GM19467 (cell line): ENCODE data around the gene MYH14.
"Not testable (repeated sequence)": the region's sequence is repeated elsewhere in the genome, so short reads cannot be mapped to it uniquely, and the experiment has no call there.

ENCODE experiments used
- ATAC-seq: cut with Tn5 transposase; IDR thresholded peaks from one replicate; pipeline ENCODE4 v1.9.1; 2021; ENCODE audit warnings: mild to moderate bottlenecking, moderate library complexity; ENCODE audit not compliant: unreplicated experiment

The MYH14 gene

DNA sequence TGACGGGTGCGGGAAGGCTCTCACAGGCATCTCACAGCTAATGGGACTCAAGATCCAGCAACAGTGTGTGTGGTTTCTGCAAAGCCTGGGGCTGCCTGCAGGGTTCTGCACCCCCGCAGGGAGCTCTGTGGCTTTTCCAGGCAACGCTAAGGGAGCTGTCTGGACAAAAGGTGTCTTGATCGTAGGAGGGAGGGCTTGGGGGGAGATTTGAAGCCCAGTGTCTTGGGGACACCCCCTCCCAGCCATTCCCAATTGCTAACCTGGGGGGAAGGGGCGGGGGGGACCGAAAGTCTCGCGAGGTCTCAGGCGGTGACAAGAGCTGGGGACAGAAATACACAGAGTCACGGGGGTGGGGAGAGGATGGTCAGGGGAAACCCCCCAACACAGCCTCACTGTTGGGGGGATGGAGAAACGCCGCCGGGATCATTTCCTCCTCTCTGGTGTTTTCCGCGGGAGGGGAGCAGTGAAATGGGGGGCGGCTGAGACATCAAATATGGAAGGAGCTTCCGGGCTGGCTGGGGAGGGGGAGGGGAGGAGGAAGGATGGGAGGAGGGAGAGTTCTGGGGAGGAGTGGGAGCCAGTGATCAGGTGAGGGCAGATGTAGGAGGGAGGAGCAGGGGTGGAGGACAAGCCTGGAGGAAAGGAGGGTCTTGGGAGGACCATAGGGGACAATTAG lies 112.5 kb downstream of the MYH14 start:
- ATAC-seq: no peak

DNA sequence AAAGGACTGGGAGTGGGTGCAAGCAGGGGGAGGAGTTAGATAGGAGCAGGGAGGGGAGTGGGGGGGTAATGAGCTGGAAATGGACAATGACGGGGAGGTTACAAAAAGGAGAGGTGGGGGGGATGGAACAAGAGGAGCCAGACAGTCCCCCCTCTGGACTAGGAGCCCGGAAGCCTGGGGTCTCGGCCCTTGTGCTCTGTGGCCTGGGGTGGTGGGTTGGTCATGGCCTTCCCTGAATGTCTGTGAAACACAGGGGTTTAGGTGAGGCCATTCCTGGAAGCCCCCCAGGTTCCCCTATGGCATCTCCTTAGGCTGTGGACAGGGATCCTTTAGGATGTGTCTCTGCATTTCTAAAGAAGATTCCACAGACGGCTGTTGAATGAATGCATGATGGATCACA lies 113.7 kb downstream of the MYH14 start:
- ATAC-seq: no peak

DNA sequence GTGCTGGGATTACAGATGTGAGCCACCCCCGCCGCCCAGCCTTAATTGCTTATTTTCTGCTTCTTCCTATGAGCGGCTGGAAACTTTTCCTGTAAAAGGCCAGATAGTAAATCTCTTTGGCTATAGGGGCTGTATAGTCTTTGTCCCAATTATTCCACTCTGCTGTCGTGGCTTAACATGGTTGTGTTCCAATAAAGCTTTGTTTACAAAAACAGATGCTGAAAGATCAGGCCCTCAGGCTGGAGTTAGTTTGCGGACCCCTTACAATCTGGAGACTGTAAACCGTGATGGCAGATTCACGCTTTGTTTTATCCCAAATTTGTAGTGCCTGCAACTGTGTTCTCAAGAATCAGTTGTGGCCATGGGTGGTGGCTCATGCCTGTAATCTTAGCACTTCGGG lies 115.0 kb downstream of the MYH14 start:
- ATAC-seq: no peak

DNA sequence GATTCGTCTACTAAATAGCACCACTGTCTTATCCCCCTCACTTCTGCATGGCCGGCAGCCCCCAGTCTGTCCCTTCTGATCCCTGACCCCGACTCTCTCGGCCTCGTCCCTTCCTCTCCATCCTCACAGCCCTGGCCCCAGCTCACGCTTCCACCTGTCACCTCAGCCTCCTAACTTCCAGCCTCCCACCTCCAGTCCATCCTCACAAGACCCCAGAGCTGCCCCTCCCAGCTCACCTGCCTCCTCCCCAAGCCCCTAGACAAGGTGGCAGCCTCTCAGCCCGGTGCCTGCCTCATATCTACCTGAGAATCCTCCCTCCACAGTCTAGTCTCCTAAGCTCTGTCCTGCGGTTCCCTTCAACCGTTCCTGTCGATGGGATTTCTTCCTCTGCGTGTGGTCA lies 115.7 kb downstream of the MYH14 start:
- ATAC-seq: no peak

DNA sequence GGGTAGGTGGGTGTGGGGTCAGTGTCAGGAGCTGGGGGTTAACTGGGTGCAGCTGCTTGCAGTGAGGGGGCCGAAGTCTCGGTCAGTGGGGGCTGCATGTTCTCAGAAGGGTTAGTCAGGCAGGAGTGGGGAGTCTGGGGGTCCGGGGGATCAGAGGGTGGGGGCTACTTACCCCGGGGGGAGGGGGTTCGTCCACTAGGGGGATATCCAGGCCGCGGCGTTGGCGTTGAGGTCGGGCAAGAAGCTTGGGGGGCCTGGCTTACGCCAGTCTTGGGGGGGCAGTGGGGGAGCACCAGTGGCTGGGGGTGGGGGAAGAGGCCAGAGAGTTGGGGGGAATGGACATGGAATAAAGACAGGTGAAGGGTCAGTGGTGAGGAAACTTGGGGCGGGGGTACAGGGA lies 116.6 kb downstream of the MYH14 start:
- no peak for ATAC-seq

DNA sequence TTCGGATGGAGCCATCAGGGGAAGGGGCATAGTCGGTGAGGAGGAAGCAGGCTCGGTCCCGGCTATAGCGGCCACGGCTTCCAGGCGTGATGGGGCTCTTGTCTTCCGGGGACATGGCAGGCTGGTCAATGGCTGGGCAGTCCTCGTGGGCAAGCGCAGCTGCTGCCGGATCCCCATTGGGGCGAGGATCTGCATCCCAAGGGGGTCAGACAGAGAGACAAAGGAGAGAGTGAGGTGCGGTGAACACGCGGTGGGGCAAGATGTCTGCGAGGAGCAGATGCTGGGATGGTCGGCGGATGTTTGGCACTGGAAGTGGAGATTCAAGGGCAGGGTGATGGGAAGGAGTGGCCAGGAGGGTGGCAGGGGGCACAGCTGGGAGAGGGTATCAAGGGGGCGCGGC lies 117.2 kb downstream of the MYH14 start:
- ATAC-seq: no peak

DNA sequence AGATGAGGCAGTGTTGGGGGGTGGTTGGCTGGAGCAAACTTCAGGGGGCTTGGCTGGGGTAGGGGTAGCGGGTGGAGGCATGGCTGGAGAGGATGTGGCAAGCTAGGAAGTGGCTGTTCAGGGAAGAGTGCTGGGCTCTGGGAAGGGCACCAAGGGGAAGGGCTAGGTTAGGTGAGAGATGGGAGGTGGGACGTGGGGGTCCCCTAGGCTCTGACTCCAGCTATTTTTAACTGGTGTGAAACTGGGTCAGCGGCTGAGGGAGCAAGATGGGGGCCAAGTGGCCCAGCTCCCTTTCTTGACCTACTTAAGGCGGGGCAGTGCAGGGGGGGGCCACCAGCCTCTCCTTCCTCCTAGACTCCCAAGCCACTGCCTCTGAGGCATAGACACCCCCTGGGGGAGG lies 118.4 kb downstream of the MYH14 start:
- no peak for ATAC-seq

DNA sequence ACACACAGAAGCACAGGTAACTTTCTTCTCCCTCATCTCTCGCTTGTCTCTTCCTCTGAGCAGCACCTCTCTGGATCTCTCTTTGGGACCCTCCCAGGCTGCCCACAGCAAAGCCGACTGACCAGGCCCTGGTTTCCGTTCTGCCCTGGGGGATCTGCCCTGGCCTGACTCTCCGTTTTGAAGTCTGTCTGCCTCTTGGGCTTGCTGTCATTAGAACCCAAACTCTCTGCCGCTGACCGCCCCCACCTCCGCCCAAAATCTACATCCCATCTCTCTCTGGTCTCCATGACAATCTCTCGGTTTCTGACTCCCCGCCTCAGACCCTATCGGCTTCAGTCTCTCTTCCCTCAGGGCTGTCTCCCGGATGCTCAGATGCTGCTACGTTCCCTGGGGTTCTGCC lies 118.8 kb downstream of the MYH14 start:
- no peak for ATAC-seq

DNA sequence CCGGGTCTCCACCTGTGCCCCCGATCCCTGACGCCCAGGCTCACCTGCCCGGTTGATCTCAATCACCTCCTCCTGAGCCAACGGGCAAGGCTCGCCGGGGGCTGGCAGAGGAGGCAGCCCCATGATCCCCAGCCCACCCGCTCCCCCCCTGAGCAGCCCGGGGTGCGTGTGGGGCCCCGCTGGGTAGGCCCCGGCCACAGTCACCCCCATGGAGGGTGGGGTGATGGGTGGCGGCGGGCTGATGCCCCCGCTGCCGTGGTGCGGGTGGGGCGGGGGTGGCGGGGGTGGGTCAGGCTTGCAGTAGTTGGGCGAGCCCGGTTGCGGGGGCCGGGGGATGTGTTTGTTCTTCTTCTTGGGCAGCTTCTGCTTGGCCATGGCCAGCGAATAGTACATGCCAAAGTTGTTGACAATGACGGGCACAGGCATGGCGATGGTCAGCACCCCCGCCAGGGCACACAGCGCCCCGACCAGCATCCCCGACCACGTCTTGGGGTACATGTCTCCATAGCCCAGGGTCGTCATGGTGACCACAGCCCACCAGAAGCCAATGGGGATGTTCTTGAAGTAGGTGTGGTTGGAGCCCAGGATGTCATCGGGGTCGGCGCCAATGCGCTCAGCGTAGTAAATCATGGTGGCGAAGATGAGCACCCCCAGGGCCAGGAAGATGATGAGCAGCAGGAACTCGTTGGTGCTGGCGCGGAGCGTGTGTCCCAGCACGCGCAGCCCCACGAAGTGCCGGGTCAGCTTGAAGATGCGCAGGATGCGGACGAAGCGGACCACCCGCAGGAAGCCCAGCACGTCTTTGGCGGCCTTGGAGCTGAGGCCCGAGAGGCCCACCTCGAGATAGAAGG lies 119.7 kb downstream of the MYH14 start:
- ATAC-seq: no peak

DNA sequence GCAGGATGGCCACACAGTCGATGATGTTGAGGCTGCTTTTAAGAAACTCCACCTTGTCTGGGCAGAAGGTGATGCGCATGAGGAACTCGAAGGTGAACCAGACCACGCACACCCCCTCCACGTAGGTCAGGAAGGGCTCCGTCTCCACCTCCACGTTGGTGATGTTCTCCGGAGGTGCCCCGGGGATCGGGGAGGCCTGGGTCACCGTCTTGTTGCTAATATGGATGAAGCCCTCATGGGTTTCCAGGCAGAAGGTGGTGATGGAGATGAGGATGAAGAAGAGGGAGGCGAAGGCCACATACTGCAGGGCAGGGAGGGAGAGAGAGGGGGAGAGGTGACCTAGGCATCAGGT lies 120.3 kb downstream of the MYH14 start:
- no peak for ATAC-seq

DNA sequence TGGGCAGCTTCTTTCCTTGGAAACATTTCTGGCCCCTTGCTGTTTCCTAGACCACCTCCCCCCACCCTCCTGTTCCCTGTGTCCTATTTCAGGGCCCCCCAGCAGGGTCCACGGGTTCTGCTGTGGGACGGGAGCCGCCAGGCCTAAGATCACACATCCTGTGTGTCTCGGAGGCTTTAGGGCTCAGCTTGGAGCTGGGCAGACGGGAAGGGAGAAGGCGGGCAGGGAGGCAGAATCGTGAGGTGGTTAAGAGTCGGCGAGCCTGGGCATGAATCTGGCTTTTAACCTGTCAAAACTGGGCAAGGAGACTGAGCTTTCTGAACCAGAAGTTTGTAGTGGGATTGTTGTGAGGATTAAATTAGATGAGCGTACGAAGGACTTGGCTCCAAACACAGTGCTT lies 120.9 kb downstream of the MYH14 start:
- ATAC-seq: no peak

DNA sequence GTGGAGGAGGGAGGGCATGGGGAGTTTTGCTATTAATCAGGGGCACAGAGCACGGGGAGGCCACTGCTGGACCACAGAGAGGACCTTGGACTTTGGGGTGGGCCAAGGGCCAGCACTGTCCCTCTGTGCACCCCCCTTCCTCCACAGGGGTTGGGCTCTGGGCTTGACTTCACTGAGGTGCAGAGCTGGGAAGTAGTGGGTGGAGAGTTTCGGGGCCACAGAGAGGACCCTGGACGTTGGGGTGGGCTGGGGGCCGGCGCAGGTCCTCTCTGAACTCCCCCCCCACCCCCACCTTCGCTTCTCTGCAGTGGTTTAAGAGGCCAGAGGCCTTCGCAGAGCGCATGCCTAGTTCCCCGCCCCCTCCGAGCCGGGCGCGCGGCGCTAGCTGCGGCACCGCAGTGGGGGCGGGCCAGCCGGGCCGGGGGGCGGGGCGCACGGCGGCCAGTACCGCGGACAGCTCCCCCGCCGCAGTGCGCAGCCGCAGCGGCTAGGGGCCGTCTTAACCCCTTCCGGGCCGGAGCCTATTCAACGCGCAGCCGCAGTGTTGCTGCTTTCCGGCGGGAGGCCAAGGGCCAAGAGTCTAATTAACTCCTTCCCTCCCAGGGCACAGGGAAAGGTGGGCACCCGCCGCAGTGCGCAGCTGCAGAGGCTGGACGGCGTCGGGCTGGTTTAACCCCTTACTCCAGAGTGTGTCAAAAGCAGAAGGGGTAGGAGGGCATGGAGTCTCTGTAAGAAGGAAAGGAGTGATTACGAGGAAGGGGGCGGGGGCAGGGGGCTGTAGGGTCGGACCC lies 122.1 kb downstream of the MYH14 start:
- no peak for ATAC-seq

DNA sequence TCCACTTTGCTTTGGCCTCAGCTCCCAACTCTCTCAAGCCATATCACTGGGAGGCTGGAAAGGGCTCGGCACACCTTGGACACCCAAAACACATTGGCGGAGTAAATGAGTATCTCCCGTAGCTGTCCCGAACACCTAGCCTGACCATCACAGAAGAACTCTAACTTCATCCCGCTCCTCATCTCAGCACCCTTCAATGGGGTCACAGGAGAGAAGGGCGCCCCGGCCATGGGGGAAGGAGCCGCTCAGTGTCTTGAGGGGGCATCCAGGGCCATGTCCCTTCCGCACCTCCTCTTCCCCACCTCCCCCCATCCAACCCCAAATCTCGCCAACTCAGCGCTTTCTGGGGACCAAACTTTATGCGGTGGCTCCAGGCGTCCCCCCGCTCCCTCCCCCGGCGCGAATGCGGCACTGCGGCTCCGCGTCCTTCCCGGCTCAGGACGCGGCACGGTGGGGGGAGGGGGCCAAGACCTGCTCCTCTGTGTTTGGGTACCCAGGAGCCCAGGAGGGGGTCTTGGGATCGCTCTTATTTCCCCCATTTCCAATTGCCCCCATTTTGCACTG lies 122.8 kb downstream of the MYH14 start:
- ATAC-seq: no peak

DNA sequence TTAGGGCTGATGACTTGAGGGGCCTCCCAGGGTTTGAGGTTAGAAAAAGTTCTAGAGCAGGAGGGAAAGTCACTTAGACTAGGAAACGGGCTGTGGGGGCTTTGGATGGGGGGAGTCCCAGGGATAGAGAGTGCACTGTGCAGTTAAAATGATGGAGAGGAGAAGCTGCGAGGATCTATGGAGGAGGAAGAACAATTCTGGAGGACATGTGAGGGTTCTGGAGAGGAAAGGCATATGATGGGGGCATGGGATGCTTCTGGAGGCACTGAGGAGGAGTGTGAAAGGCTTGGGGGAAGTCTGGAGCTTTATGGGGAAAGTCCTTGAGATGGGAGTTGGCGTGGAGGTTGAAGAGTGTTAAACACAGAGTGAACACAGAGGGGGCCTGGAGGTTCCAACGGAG lies 123.6 kb downstream of the MYH14 start:
- ATAC-seq: no peak

DNA sequence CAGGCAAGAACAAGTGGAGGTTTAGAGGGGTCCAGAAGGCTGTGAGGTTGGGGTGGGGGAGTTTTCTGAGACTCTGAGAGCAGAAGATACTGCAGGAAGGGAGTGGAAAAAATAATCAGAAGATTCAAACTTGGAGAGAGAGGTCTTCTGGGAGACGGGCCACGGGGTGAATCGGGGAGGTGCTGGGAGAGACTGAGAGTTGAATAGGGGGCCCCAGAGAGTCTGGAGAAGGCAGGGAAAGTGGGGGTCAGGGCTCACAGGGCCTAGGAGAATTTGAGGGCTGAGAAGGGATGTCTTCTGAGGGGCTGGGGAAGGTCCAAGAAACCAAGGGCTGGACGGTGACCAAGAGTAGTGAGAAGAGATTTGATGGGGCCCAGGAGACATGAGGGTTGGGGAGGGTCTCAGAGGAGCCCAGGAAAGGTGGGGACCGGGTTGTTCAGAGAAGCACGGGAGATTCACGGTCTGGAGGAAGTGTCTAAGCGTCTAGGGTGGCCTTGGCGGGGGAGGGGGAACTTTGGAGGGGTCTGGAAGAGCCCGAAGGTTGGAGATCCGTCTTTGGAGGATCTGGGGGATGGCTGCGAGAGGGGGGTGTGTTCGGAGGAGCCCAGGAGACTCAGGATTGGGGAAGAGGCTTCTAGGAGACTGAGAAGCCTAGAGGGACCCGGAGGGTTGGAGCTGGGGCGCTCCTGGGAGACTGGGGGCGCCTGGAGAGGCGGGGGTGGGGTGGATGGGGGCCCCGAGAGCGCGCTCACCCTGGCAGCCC lies 124.2 kb downstream of the MYH14 start:
- ATAC-seq: no peak

DNA sequence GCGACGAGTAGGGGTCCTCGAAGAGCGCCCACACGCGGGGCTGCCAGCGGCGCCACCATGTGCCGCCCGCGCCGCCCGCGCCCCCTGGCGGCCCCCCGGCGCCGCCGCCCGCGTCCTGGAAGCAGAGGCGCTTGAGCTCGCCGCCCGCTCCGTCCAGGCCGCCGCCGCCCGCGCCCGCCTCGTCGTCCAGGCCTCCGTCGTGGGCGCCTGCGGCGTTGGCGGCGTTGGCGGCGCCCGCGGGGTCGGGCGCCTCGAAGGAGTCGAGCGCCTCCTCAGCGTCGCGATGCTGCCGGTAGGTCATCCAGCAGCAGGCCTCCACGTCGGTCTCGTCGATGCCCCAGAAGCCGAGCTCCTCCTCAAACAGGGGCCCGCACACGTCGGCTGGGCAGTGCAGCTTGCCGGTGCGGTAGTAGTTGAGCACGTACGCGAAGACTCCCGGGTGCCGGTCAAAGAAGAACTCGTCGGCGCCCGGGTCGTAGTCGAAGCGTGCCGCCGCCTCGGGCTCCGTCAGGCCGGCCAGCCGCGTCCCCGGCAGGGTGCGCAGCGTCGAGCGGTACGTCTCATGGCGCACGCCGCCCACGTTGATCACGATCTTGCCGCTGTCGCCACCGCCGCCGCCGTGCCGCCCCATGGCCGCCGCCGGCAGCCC lies 124.9 kb downstream of the MYH14 start:
- ATAC-seq: no peak

DNA sequence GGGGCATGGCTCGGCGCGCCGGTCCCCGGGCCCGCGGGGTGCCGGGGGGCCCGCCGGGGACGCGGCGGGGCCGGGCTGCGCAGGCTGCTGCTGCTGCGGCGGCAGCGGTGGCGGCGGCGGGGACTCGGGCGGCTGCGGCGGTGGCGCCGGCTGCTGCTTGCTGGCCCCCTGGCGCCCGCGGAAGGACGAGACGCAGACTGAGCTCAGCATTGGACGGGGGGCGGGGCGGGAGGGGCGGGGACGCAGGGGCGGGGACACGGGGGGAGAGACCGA lies 125.4 kb downstream of the MYH14 start:
- ATAC-seq: peak; percentile 9

DNA sequence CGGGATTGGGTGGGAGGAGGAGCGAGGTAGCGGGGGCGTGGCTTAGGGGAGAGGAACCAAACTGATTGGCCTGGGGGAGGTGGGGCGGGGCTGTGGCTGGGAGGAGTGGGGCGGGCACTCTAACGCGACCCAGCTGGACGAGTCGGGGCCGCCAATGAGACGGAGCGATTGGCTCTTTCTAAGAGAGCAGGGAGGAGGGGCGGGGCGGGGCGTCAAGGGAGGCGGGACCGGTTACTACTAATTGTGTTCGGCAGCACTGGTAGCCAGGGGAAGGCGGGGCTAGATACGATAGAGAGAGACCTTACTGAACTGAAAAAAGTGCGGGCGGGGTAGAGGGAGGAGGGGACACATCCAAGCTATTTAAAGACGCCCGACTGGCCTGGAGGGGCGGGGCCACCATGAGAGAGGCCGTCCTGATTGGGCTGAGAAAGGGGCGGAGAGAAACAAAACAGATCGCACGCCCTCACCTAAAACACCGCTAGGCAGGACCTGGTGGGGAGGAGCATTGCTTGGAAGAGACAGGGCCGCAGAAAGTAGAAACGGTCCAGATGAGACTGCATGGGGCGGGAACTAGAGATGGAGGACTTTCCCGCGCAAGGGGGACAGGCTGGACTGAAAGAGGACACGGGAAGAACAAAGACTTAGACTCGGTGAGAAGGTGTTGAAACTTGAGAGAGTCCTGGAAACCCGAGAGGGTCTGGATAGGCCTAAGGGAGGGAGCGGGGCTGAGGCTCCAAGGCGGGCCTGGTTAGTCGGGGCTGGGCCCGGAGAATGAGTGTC lies 125.9 kb downstream of the MYH14 start, which contains the start of gene KCNC3:
Gene KCNC3 (minus strand): TSS at position 232 of the 780 bp plus-strand sequence. CDS start 295 bp downstream, outside the sequence.
- ATAC-seq: peak; percentile 38

DNA sequence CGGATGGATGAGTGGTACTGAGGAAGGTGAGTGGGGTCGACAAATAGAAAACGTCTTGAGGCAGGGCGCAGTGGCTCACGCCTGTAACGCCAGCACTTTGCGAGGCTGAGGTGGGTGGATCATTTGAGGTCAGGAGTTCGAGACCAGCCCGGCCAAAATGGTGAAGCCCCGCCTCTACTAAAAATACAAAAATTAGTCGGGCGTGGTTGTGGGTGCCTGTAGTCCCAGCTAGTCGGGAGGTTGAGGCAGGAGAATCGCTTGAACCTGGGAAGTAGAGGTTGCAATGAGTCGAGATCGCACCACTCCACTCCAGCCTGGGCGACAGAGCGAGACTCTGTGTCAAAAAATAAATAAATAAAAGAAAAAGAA lies 126.5 kb downstream of the MYH14 start:
- ATAC-seq: not testable (repeated sequence)
